ENCODE results near the gene ROBO1. TPM values are rescaled to one million over a fixed set of nuclear protein-coding genes. Genes with fewer than 3 reads are reported as not detected.
"Not testable (repeated sequence)": the region's sequence is repeated elsewhere in the genome, so short reads cannot be mapped to it uniquely, and the experiment has no call there.

ROBO1 gene
- total RNA-seq, 1 donor = 0.42 TPM

- Histone ChIP-seq H3K9me3 (ENCODE audit: low read depth, low read length) (peaks cover 1% of the 10 kb centered on the region), H3K4me3 (ENCODE audit: low read length) (no peak overlapping the region), H3K4me1 (ENCODE audit: insufficient read depth, low read length) (no peaks in the 10 kb centered on the region), H3K27me3 (ENCODE audit: insufficient read depth, low read length) (no peaks in the 10 kb centered on the region)
Measured at GRCh38 chr3:79326642-79327041, 441.2 kb downstream of the ROBO1 start.

GRCh38 chr3:79325833-79326383, 441.9 kb downstream of the ROBO1 start:
- H3K4me3 ChIP-seq (ENCODE audit: low read length); H3K9me3 ChIP-seq (ENCODE audit: low read depth, low read length): not testable (repeated sequence)

GRCh38 chr3:79317551-79318518, 450.0 kb downstream of the ROBO1 start:
- H3K4me1 ChIP-seq (ENCODE audit: insufficient read depth, low read length) = no peaks in the 10 kb centered on the region
- no peak overlapping the region for H3K4me3 ChIP-seq (ENCODE audit: low read length)
- H3K9me3 ChIP-seq (ENCODE audit: low read depth, low read length) = peaks cover 6% of the 10 kb centered on the region
- H3K27me3 ChIP-seq (ENCODE audit: insufficient read depth, low read length) = no peaks in the 10 kb centered on the region

More at GRCh38 chr3:79325833-79326383, 441.9 kb downstream of the ROBO1 start:
- H3K4me1 ChIP-seq (ENCODE audit: insufficient read depth, low read length); H3K27me3 ChIP-seq (ENCODE audit: insufficient read depth, low read length): not testable (repeated sequence)

- Histone ChIP-seq H3K27me3 (ENCODE audit: insufficient read depth, low read length) (no peaks in the 10 kb centered on the region), H3K4me3 (ENCODE audit: low read length) (no peak overlapping the region), H3K9me3 (ENCODE audit: low read depth, low read length) (no peaks in the 10 kb centered on the region), H3K4me1 (ENCODE audit: insufficient read depth, low read length) (no peaks in the 10 kb centered on the region)
Measured at GRCh38 chr3:79314962-79315361, 452.8 kb downstream of the ROBO1 start.

- H3K4me3 ChIP-seq (ENCODE audit: low read length) = no peak overlapping the region
- no peaks in the 10 kb centered on the region for H3K4me1 ChIP-seq (ENCODE audit: insufficient read depth, low read length)
- H3K27me3 ChIP-seq (ENCODE audit: insufficient read depth, low read length) = no peaks in the 10 kb centered on the region
- no peaks in the 10 kb centered on the region for H3K9me3 ChIP-seq (ENCODE audit: low read depth, low read length)
Measured at GRCh38 chr3:79314544-79314943, 453.3 kb downstream of the ROBO1 start.

GRCh38 chr3:79310016-79310415, 457.8 kb downstream of the ROBO1 start:
- Histone ChIP-seq H3K27me3 (ENCODE audit: insufficient read depth, low read length) (no peaks in the 10 kb centered on the region), H3K4me1 (ENCODE audit: insufficient read depth, low read length) (no peaks in the 10 kb centered on the region), H3K9me3 (ENCODE audit: low read depth, low read length) (no peaks in the 10 kb centered on the region), H3K4me3 (ENCODE audit: low read length) (no peak overlapping the region)

- Histone ChIP-seq H3K4me1 (ENCODE audit: insufficient read depth, low read length) (no peaks in the 10 kb centered on the region), H3K27me3 (ENCODE audit: insufficient read depth, low read length) (no peaks in the 10 kb centered on the region), H3K9me3 (ENCODE audit: low read depth, low read length) (no peaks in the 10 kb centered on the region), H3K4me3 (ENCODE audit: low read length) (no peak overlapping the region)
Measured at GRCh38 chr3:79306934-79307570, 460.7 kb downstream of the ROBO1 start.

GRCh38 chr3:79299949-79300635, 467.7 kb downstream of the ROBO1 start:
- H3K4me3 ChIP-seq (ENCODE audit: low read length); H3K9me3 ChIP-seq (ENCODE audit: low read depth, low read length); H3K4me1 ChIP-seq (ENCODE audit: insufficient read depth, low read length); H3K27me3 ChIP-seq (ENCODE audit: insufficient read depth, low read length): not testable (repeated sequence)

GRCh38 chr3:79297245-79297960, 470.4 kb downstream of the ROBO1 start:
- no peak overlapping the region for H3K4me3 ChIP-seq (ENCODE audit: low read length)
- no peaks in the 10 kb centered on the region for H3K4me1 ChIP-seq (ENCODE audit: insufficient read depth, low read length)

GRCh38 chr3:79286882-79287281, 480.9 kb downstream of the ROBO1 start:
- Histone ChIP-seq H3K9me3 (ENCODE audit: low read depth, low read length) (peaks cover 15% of the 10 kb centered on the region), H3K4me3 (ENCODE audit: low read length) (no peak overlapping the region), H3K4me1 (ENCODE audit: insufficient read depth, low read length) (no peaks in the 10 kb centered on the region)

More at GRCh38 chr3:79297245-79297960, 470.4 kb downstream of the ROBO1 start:
- H3K9me3 ChIP-seq (ENCODE audit: low read depth, low read length) = no peaks in the 10 kb centered on the region
- no peaks in the 10 kb centered on the region for H3K27me3 ChIP-seq (ENCODE audit: insufficient read depth, low read length)

GRCh38 chr3:79285871-79286270, 481.9 kb downstream of the ROBO1 start:
- H3K4me1 ChIP-seq (ENCODE audit: insufficient read depth, low read length) = no peaks in the 10 kb centered on the region
- no peak overlapping the region for H3K4me3 ChIP-seq (ENCODE audit: low read length)
- peaks cover 15% of the 10 kb centered on the region for H3K9me3 ChIP-seq (ENCODE audit: low read depth, low read length)
- H3K27me3 ChIP-seq (ENCODE audit: insufficient read depth, low read length) = no peaks in the 10 kb centered on the region

More at GRCh38 chr3:79286882-79287281, 480.9 kb downstream of the ROBO1 start:
- no peaks in the 10 kb centered on the region for H3K27me3 ChIP-seq (ENCODE audit: insufficient read depth, low read length)

GRCh38 chr3:79285380-79285779, 482.4 kb downstream of the ROBO1 start:
- H3K4me1 ChIP-seq (ENCODE audit: insufficient read depth, low read length) = no peaks in the 10 kb centered on the region
- H3K4me3 ChIP-seq (ENCODE audit: low read length) = no peak overlapping the region
- H3K27me3 ChIP-seq (ENCODE audit: insufficient read depth, low read length) = no peaks in the 10 kb centered on the region
- peaks cover 15% of the 10 kb centered on the region for H3K9me3 ChIP-seq (ENCODE audit: low read depth, low read length)

- Histone ChIP-seq H3K4me3 (ENCODE audit: low read length) (no peak overlapping the region), H3K9me3 (ENCODE audit: low read depth, low read length) (peaks cover 17% of the 10 kb centered on the region), H3K27me3 (ENCODE audit: insufficient read depth, low read length) (no peaks in the 10 kb centered on the region), H3K4me1 (ENCODE audit: insufficient read depth, low read length) (no peaks in the 10 kb centered on the region)
Measured at GRCh38 chr3:79284781-79285180, 483.0 kb downstream of the ROBO1 start.

GRCh38 chr3:79278681-79279080, 489.1 kb downstream of the ROBO1 start:
- Histone ChIP-seq H3K4me1 (ENCODE audit: insufficient read depth, low read length) (no peaks in the 10 kb centered on the region), H3K27me3 (ENCODE audit: insufficient read depth, low read length) (no peaks in the 10 kb centered on the region), H3K4me3 (ENCODE audit: low read length) (no peak overlapping the region), H3K9me3 (ENCODE audit: low read depth, low read length) (peaks cover 11% of the 10 kb centered on the region)
